Liver (tissue), 9 donors: Measurements from ENCODE around the gene GATA3. TPM values are rescaled to one million over a fixed set of nuclear protein-coding genes. Genes with fewer than 3 reads are reported as not detected.

Experiments used
- DNase-seq: peaks from one replicate; pipeline ENCODE4 v3.0.0-alpha.2; 2017; ENCODE audit warnings: low spot score
- H3K27ac ChIP-seq, 2 donors: one replicate each; pipeline ENCODE4 v1.7.0; 2013; ENCODE audit warnings: inconsistent platforms in 2 of 2, low read length in 2 of 2, control low read depth in 1 of 2, low read depth in 1 of 2, mild to moderate bottlenecking in 1 of 2
- H3K27me3 ChIP-seq, 4 donors: one replicate each; pipeline versions ENCODE4 v1.6.1 to v1.7.0; 2013; ENCODE audit warnings: low read length in 3 of 4, inconsistent platforms in 1 of 4, mild to moderate bottlenecking in 1 of 4, moderate library complexity in 1 of 4; ENCODE audit not compliant: control insufficient read depth in 4 of 4, insufficient read depth in 4 of 4
- H3K36me3 ChIP-seq, 4 donors: one replicate each; pipeline versions ENCODE4 v1.6.1 to v1.7.0; 2013; ENCODE audit warnings: low read length in 3 of 4, mild to moderate bottlenecking in 3 of 4, low read depth in 1 of 4, moderate library complexity in 1 of 4; ENCODE audit not compliant: control insufficient read depth in 4 of 4, insufficient read depth in 3 of 4
- H3K4me1 ChIP-seq, 4 donors: one replicate each; pipeline versions ENCODE4 v1.6.1 to v1.7.0; 2013; ENCODE audit warnings: low read length in 3 of 4, mild to moderate bottlenecking in 3 of 4, moderate library complexity in 1 of 4; ENCODE audit not compliant: control insufficient read depth in 4 of 4, insufficient read depth in 4 of 4
- H3K4me3 ChIP-seq, 3 donors: one replicate each; pipeline versions ENCODE4 v1.6.1 to v1.7.0; 2013; ENCODE audit warnings: low read length in 3 of 3, control low read depth in 1 of 3, low read depth in 1 of 3, mild to moderate bottlenecking in 1 of 3
- H3K9ac ChIP-seq, 2 donors: one replicate each; pipeline ENCODE4 v1.7.0; 2013; ENCODE audit warnings: low read length in 2 of 2, mild to moderate bottlenecking in 2 of 2, moderate library complexity in 2 of 2, control low read depth in 1 of 2, low read depth in 1 of 2
- H3K9me3 ChIP-seq, 4 donors: one replicate each; pipeline versions ENCODE4 v1.6.1 to v1.7.0; 2013; ENCODE audit warnings: low read length in 3 of 4; ENCODE audit not compliant: control insufficient read depth in 4 of 4
- ATF3 ChIP-seq: IDR thresholded peaks from 2 replicates; pipeline ENCODE4 v1.6.1; 2016; ENCODE audit warnings: antibody characterized with exemption
- CTCF ChIP-seq: fragments of 150-350 bp; IDR thresholded peaks from 2 replicates; pipeline ENCODE4 v1.5.1; 2017; ENCODE audit warnings: improper control_type of control experiment, low read depth, low read length; ENCODE audit not compliant: missing input control
- EGR1 ChIP-seq, 2 donors: IDR thresholded peaks; 2 replicates each; pipeline ENCODE4 v1.6.1; 2016 to 2018; ENCODE audit warnings: antibody characterized with exemption in 2 of 2, low read depth in 2 of 2
- FOXA1 ChIP-seq: IDR thresholded peaks from 2 replicates; pipeline ENCODE4 v1.6.1; 2016; ENCODE audit warnings: antibody characterized with exemption
- FOXA2 ChIP-seq: IDR thresholded peaks from 2 replicates; pipeline ENCODE4 v1.6.1; 2016; ENCODE audit warnings: antibody characterized with exemption
- GABPA ChIP-seq, 2 donors: IDR thresholded peaks in 1 of 2; conservative IDR thresholded peaks in 1 of 2; 2 replicates each; pipeline ENCODE4 v1.6.1; 2016; ENCODE audit warnings: antibody characterized with exemption in 2 of 2, mild to moderate bottlenecking in 1 of 2, moderate library complexity in 1 of 2
- HNF4A ChIP-seq, 2 donors: conservative IDR thresholded peaks; 2 replicates each; pipeline ENCODE4 v1.6.1; 2016; ENCODE audit warnings: antibody characterized with exemption in 2 of 2, mild to moderate bottlenecking in 2 of 2
- HNF4G ChIP-seq: IDR thresholded peaks from 2 replicates; pipeline ENCODE4 v1.6.1; 2016; ENCODE audit warnings: antibody characterized with exemption
- JUND ChIP-seq, 2 donors: IDR thresholded peaks; 2 replicates each; pipeline ENCODE4 v1.6.1; 2016; ENCODE audit warnings: antibody characterized with exemption in 2 of 2
- MAX ChIP-seq: IDR thresholded peaks from 2 replicates; pipeline ENCODE4 v1.6.1; 2016; ENCODE audit warnings: antibody characterized with exemption
- NR2F2 ChIP-seq: IDR thresholded peaks from 2 replicates; pipeline ENCODE4 v1.6.1; 2016; ENCODE audit warnings: antibody characterized with exemption
- RAD21 ChIP-seq, 2 donors: IDR thresholded peaks; 2 replicates each; pipeline ENCODE4 v1.6.1; 2016; ENCODE audit warnings: antibody characterized with exemption in 2 of 2, mild to moderate bottlenecking in 2 of 2
- REST ChIP-seq: IDR thresholded peaks from 2 replicates; pipeline ENCODE4 v1.6.1; 2016; ENCODE audit warnings: antibody characterized with exemption, mild to moderate bottlenecking
- RXRA ChIP-seq, 2 donors: IDR thresholded peaks; 2 replicates each; pipeline ENCODE4 v1.6.1; 2017 to 2018; ENCODE audit warnings: antibody characterized with exemption in 2 of 2, mild to moderate bottlenecking in 1 of 2
- SP1 ChIP-seq: IDR thresholded peaks from 2 replicates; pipeline ENCODE4 v1.6.1; 2018; ENCODE audit warnings: antibody characterized with exemption, mild to moderate bottlenecking
- TAF1 ChIP-seq: conservative IDR thresholded peaks from 2 replicates; pipeline ENCODE4 v1.6.1; 2016; ENCODE audit warnings: antibody characterized with exemption, mild to moderate bottlenecking
- YY1 ChIP-seq: IDR thresholded peaks from 2 replicates; pipeline ENCODE4 v1.6.1; 2016; ENCODE audit warnings: antibody characterized with exemption, mild to moderate bottlenecking
- ZBTB33 ChIP-seq: IDR thresholded peaks from 2 replicates; pipeline ENCODE4 v1.6.1; 2016; ENCODE audit warnings: antibody characterized with exemption
- WGBS: extraction: QIAGEN DNeasy Blood & Tissue Kit; methylation state at CpG from one replicate; pipeline ENCODE4 v1.1.7; 2013; 5-methylcytosine and 5-hydroxymethylcytosine counted together
- polyA plus RNA-seq, 2 donors: library from polyadenylated mRNA; stranded (reverse) in 1 of 2; unstranded in 1 of 2; fragments of 200-250 nt in 1 of 2; fragments of >200 nt in 1 of 2; fragmentation: Nextera tagmentation in 1 of 2; extraction: Ambion mirVana in 1 of 2; gene quantifications; one replicate each; pipeline versions ENCODE4 v1.2.1 to v1.2.3, GENCODE V29; 2013 to 2015
- total RNA-seq, 2 donors: library from RNA; depleted of rRNA; stranded (reverse); fragments of >200 nt; gene quantifications; one replicate each; pipeline ENCODE4 v1.2.3, GENCODE V29; 2014
- donor health status: healthy.
- donor health status: healthy.
- donor health status: healthy.
- donor health status: healthy.
- donor health status: healthy.

The GATA3 gene
- total and polyA plus RNA-seq, 4 donors, result 0.08 to 0.51 (median 0.21) TPM

- Histone ChIP-seq H3K9me3 (no peaks in the 10 kb centered on the region), H3K9ac (no peak overlapping the region), H3K4me3 (no peak overlapping the region), H3K27me3 (peaks cover 0 to 5% (median 0%) of the 10 kb centered on the region in 4 donors), H3K36me3 (no peaks in the 10 kb centered on the region), H3K27ac (no peak overlapping the region), H3K4me1 (no peaks in the 10 kb centered on the region)
- no peak for TF ChIP-seq SP1
- no peak for TF ChIP-seq RXRA (IDR thresholded peaks at IDR 0.05)
- TF ChIP-seq CTCF, result no peak
- no peak for TF ChIP-seq FOXA2
- no peak for TF ChIP-seq RAD21 (IDR thresholded peaks at IDR 0.05)
- TF ChIP-seq REST, result no peak
- no peak for DNase-seq
- 64% methylated on average over 4 of the region's 4 CpGs for WGBS
Measured at GRCh38 chr10:8100366-8100765, 45.9 kb downstream of the GATA3 start.

- Histone ChIP-seq H3K4me3 (no peak overlapping the region), H3K9me3 (no peaks in the 10 kb centered on the region), H3K27me3 (peaks cover 0 to 7% (median 0%) of the 10 kb centered on the region in 4 donors), H3K27ac (no peak overlapping the region), H3K9ac (no peak overlapping the region), H3K36me3 (no peaks in the 10 kb centered on the region), H3K4me1 (no peaks in the 10 kb centered on the region)
- 42% methylated on average over 13 of the region's 13 CpGs for WGBS
- no peak for DNase-seq
- TF ChIP-seq GABPA (IDR thresholded peaks at IDR 0.05 in 1 of 2, conservative IDR thresholded peaks at IDR 0.05 in 1 of 2) (no peak), HNF4G (no peak), RXRA (IDR thresholded peaks at IDR 0.05) (no peak), NR2F2 (no peak), EGR1 (IDR thresholded peaks at IDR 0.05; ENCODE audit: low read depth in 2 of 2) (no peak), FOXA1 (no peak), HNF4A (conservative IDR thresholded peaks at IDR 0.05) (no peak), ZBTB33 (no peak), TAF1 (no peak), REST (no peak), FOXA2 (no peak), MAX (no peak), CTCF (no peak), ATF3 (no peak), SP1 (no peak), YY1 (no peak), JUND (IDR thresholded peaks at IDR 0.05) (no peak), RAD21 (IDR thresholded peaks at IDR 0.05) (no peak)
Measured at GRCh38 chr10:8102708-8103401, 48.4 kb downstream of the GATA3 start.
